Colonic mucosa (tissue), 2 donors: ENCODE measurements around the gene TCEAL8. TPM values are rescaled to one million over a fixed set of nuclear protein-coding genes. Genes with fewer than 3 reads are reported as not detected.

Experiments used
- total RNA-seq, 2 donors: library from RNA; stranded (reverse); fragmentation: NEBNext Ultra II Directional in 1 of 2; extraction: Animal tissue kit (Norgen Biotek cat#: 25700) in 1 of 2; gene quantifications; one replicate each; pipeline ENCODE4 v1.2.1, GENCODE V29; 2021
- donor health status: DM: no; HTN: no; CAD: no.
- donor health status: DM: no; HTN: no; CAD: no.

TCEAL8 gene
- total RNA-seq, 2 donors from 2014 or later = 39.0 to 44.4 TPM

Other genes starting within 250 kb of the TCEAL8 start
- gene BEX1, start 191.0 kb downstream of the TCEAL8 start, total RNA-seq = 1 to 10 TPM in 1 of 2 donors, under 1 TPM in 1; 0.77 to 1.9 TPM
- gene NXF3, start 162.0 kb downstream of the TCEAL8 start, total RNA-seq = under 1 TPM in 1 of 2 donors, not detected in 1; 0.40 TPM
- 10 to 100 TPM in 1 of 2 donors, 1 to 10 TPM in 1; 7.6 to 16.4 TPM for gene BEX4, start 40.0 kb downstream of the TCEAL8 start, total RNA-seq
- gene TCEAL5, start 21.6 kb upstream of the TCEAL8 start, total RNA-seq = under 1 TPM in 1 of 2 donors, not detected in 1; 0.35 TPM
- 1 to 10 TPM; 6.1 to 6.6 TPM for gene BEX2, start 55.8 kb upstream of the TCEAL8 start, total RNA-seq
- 1 to 10 TPM in 1 of 2 donors, under 1 TPM in 1; 0.82 to 4.0 TPM for gene TCEAL7, start 75.1 kb upstream of the TCEAL8 start, total RNA-seq
- 10 to 100 TPM; 23.9 to 34.7 TPM for gene TCEAL9, start 101.4 kb upstream of the TCEAL8 start, total RNA-seq
- 10 to 100 TPM; 33.7 to 44.9 TPM for gene BEX3, start 121.4 kb upstream of the TCEAL8 start, total RNA-seq